SK-N-SH treated with all-trans-retinoic acid at 6 μM for 48 hours (cell line): ENCODE measurements around the gene NCBP2L.

Source experiments
- ATAC-seq: fragments of 200-7000 bp; cut with Tn5 transposase; 3 replicates; pipeline ENCODE4 v1.9.1; 2020; ENCODE audit warnings: mild to moderate bottlenecking, moderate library complexity
- ARNTL ChIP-seq: fragments of 450-650 bp; formaldehyde crosslinking; IDR thresholded peaks from 2 replicates; pipeline ENCODE4 v1.5.0; 2020; ENCODE audit warnings: low read depth, mild to moderate bottlenecking, moderate library complexity, borderline replicate concordance
- CSDC2 ChIP-seq: fragments of 250-450 bp; sonication (Bioruptor Pico); IDR thresholded peaks from 2 replicates; pipeline ENCODE4 v1.5.0; 2020; ENCODE audit warnings: mild to moderate bottlenecking, moderate library complexity
- ESRRG ChIP-seq: fragments of 250-450 bp; sonication (Bioruptor Pico); IDR thresholded peaks from 2 replicates; pipeline ENCODE4 v1.6.1; 2021; ENCODE audit warnings: mild to moderate bottlenecking
- GLIS3 ChIP-seq: fragments of 250-450 bp; sonication (Bioruptor Pico); IDR thresholded peaks from 2 replicates; pipeline ENCODE4 v1.5.0; 2020; ENCODE audit warnings: mild to moderate bottlenecking, moderate library complexity
- OSR1 ChIP-seq: fragments of 250-450 bp; sonication (Bioruptor Pico); IDR thresholded peaks from 2 replicates; pipeline ENCODE4 v1.8.0; 2022; ENCODE audit warnings: moderate library complexity, mild to moderate bottlenecking, inconsistent platforms
- PPARA ChIP-seq: fragments of 250-450 bp; sonication (Bioruptor Pico); IDR thresholded peaks from 2 replicates; pipeline ENCODE4 v1.5.0; 2020; ENCODE audit warnings: mild to moderate bottlenecking, borderline replicate concordance
- RARB ChIP-seq: fragments of 250-450 bp; sonication (Bioruptor Pico); IDR thresholded peaks from 2 replicates; pipeline ENCODE4 v1.8.0; 2021; ENCODE audit warnings: mild to moderate bottlenecking, moderate library complexity
- SNAI2 ChIP-seq: fragments of 250-450 bp; sonication (Bioruptor Pico); IDR thresholded peaks from 2 replicates; pipeline ENCODE4 v1.5.0; 2020; ENCODE audit warnings: mild to moderate bottlenecking, moderate library complexity
- TCF4 ChIP-seq: fragments of 250-450 bp; sonication (Bioruptor Pico); IDR thresholded peaks from 2 replicates; pipeline ENCODE4 v1.8.0; 2021; ENCODE audit warnings: mild to moderate bottlenecking, moderate library complexity, borderline replicate concordance
- TOX ChIP-seq: fragments of 250-450 bp; sonication (Bioruptor Pico); IDR thresholded peaks from 2 replicates; pipeline ENCODE4 v1.8.0; 2021; ENCODE audit warnings: mild to moderate bottlenecking, moderate library complexity, borderline replicate concordance
- ZC3H10 ChIP-seq: fragments of 250-450 bp; sonication (Bioruptor Pico); IDR thresholded peaks from 2 replicates; pipeline ENCODE4 v1.5.1; 2021; ENCODE audit warnings: mild to moderate bottlenecking, moderate library complexity
- ZFP3 ChIP-seq: fragments of 250-450 bp; sonication (Bioruptor Pico); IDR thresholded peaks from 2 replicates; pipeline ENCODE4 v1.5.0; 2020; ENCODE audit warnings: mild to moderate bottlenecking, moderate library complexity
- ZFP30 ChIP-seq: fragments of 450-650 bp; formaldehyde crosslinking; IDR thresholded peaks from 2 replicates; pipeline ENCODE4 v1.5.0; 2022; ENCODE audit warnings: mild to moderate bottlenecking, moderate library complexity
- ZNF565 ChIP-seq: fragments of 450-650 bp; formaldehyde crosslinking; conservative IDR thresholded peaks from 2 replicates; pipeline ENCODE4 v1.5.0; 2020; ENCODE audit warnings: low read depth, mild to moderate bottlenecking, moderate library complexity
- ZNF70 ChIP-seq: fragments of 450-650 bp; formaldehyde crosslinking; IDR thresholded peaks from 2 replicates; pipeline ENCODE4 v1.5.0; 2020; ENCODE audit warnings: mild to moderate bottlenecking, moderate library complexity
- ZNF8 ChIP-seq: fragments of 450-650 bp; formaldehyde crosslinking; IDR thresholded peaks from 2 replicates; pipeline ENCODE4 v1.5.0; 2020; ENCODE audit warnings: mild to moderate bottlenecking, moderate library complexity
- TF ChIP-seq, protein P1 (sequence below): fragments of 250-450 bp; sonication (Bioruptor Pico); IDR thresholded peaks from 2 replicates; pipeline ENCODE4 v1.8.0; 2021; ENCODE audit warnings: low read depth, mild to moderate bottlenecking, moderate library complexity, borderline replicate concordance
- TF ChIP-seq, protein P2 (sequence below): fragments of 250-450 bp; sonication (Bioruptor Pico); IDR thresholded peaks from 2 replicates; pipeline ENCODE4 v1.5.0; 2020; ENCODE audit warnings: mild to moderate bottlenecking, moderate library complexity
- TF ChIP-seq, protein P3 (sequence below): fragments of 250-450 bp; sonication (Bioruptor Pico); IDR thresholded peaks from 2 replicates; pipeline ENCODE4 v1.5.1; 2021; ENCODE audit warnings: mild to moderate bottlenecking, moderate library complexity
- TF ChIP-seq, protein P4 (sequence below): fragments of 250-450 bp; sonication (Bioruptor Pico); IDR thresholded peaks from 2 replicates; pipeline ENCODE4 v1.5.1; 2020; ENCODE audit warnings: low read depth, mild to moderate bottlenecking, moderate library complexity

The NCBP2L gene

DNA sequence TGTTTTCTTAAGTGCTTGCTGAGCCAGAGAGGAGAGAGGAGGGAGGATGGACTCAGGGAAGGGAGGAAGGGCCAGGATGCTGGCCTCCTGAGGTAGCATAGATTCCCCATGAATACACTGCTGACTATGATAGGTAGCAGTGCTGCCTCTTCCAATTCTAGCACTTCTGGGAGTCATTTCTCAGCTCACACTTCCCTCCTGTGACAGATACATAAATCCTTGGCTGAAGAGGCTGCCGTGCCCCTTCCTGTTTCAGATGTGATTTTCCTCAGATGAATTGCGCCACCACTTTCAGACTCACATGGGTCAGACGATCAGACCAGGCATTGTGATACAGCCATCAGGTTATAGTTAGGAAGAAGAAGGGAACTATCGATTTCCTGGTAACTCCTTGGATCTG is 24.3 kb upstream of the NCBP2L start:
- TF ChIP-seq, protein P1, sequence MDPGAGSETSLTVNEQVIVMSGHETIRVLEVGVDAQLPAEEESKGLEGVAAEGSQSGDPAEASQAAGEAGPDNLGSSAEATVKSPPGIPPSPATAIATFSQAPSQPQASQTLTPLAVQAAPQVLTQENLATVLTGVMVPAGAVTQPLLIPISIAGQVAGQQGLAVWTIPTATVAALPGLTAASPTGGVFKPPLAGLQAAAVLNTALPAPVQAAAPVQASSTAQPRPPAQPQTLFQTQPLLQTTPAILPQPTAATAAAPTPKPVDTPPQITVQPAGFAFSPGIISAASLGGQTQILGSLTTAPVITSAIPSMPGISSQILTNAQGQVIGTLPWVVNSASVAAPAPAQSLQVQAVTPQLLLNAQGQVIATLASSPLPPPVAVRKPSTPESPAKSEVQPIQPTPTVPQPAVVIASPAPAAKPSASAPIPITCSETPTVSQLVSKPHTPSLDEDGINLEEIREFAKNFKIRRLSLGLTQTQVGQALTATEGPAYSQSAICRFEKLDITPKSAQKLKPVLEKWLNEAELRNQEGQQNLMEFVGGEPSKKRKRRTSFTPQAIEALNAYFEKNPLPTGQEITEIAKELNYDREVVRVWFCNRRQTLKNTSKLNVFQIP (CRISPR knock-in tag) = no peak
- TF ChIP-seq, protein P2, sequence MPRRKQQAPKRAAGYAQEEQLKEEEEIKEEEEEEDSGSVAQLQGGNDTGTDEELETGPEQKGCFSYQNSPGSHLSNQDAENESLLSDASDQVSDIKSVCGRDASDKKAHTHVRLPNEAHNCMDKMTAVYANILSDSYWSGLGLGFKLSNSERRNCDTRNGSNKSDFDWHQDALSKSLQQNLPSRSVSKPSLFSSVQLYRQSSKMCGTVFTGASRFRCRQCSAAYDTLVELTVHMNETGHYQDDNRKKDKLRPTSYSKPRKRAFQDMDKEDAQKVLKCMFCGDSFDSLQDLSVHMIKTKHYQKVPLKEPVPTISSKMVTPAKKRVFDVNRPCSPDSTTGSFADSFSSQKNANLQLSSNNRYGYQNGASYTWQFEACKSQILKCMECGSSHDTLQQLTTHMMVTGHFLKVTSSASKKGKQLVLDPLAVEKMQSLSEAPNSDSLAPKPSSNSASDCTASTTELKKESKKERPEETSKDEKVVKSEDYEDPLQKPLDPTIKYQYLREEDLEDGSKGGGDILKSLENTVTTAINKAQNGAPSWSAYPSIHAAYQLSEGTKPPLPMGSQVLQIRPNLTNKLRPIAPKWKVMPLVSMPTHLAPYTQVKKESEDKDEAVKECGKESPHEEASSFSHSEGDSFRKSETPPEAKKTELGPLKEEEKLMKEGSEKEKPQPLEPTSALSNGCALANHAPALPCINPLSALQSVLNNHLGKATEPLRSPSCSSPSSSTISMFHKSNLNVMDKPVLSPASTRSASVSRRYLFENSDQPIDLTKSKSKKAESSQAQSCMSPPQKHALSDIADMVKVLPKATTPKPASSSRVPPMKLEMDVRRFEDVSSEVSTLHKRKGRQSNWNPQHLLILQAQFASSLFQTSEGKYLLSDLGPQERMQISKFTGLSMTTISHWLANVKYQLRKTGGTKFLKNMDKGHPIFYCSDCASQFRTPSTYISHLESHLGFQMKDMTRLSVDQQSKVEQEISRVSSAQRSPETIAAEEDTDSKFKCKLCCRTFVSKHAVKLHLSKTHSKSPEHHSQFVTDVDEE (CRISPR knock-in tag) = no peak
- TF ChIP-seq PPARA (CRISPR knock-in tag) = no peak
- no peak for TF ChIP-seq TOX (CRISPR knock-in tag)
- no peak for TF ChIP-seq TCF4 (CRISPR knock-in tag)
- no peak for TF ChIP-seq ARNTL (CRISPR knock-in tag)
- TF ChIP-seq ZNF565 = no peak
- no peak for TF ChIP-seq ZFP30 (CRISPR knock-in tag)
- TF ChIP-seq ZNF70 (CRISPR knock-in tag) = no peak
- no peak for TF ChIP-seq ZFP3 (CRISPR knock-in tag)
- TF ChIP-seq, protein P3, sequence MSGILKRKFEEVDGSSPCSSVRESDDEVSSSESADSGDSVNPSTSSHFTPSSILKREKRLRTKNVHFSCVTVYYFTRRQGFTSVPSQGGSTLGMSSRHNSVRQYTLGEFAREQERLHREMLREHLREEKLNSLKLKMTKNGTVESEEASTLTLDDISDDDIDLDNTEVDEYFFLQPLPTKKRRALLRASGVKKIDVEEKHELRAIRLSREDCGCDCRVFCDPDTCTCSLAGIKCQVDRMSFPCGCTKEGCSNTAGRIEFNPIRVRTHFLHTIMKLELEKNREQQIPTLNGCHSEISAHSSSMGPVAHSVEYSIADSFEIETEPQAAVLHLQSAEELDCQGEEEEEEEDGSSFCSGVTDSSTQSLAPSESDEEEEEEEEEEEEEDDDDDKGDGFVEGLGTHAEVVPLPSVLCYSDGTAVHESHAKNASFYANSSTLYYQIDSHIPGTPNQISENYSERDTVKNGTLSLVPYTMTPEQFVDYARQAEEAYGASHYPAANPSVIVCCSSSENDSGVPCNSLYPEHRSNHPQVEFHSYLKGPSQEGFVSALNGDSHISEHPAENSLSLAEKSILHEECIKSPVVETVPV (CRISPR knock-in tag) = no peak
- no peak for ATAC-seq

DNA sequence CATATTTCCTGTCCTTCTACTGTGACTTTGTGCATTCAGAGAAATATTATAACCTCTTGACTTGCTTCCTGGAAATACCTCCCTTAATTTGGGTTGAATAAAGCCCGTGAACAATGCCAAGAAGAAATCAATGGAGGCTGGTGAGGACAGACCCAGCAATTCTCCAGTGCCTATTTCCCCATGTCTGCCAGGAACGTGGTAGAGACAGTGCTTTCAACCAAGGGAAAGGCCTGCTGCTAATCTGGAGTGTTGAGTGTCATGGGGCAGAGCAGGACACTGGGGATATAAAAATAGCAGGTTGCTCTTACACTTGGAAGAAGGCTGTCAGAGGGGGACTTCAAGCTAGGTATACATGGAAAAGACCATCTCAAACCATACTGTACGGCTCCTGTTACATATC is 21.8 kb upstream of the NCBP2L start:
- TF ChIP-seq ESRRG (CRISPR knock-in tag) = no peak
- TF ChIP-seq TOX (CRISPR knock-in tag) = no peak
- no peak for TF ChIP-seq ZNF70 (CRISPR knock-in tag)
- TF ChIP-seq, protein P4, sequence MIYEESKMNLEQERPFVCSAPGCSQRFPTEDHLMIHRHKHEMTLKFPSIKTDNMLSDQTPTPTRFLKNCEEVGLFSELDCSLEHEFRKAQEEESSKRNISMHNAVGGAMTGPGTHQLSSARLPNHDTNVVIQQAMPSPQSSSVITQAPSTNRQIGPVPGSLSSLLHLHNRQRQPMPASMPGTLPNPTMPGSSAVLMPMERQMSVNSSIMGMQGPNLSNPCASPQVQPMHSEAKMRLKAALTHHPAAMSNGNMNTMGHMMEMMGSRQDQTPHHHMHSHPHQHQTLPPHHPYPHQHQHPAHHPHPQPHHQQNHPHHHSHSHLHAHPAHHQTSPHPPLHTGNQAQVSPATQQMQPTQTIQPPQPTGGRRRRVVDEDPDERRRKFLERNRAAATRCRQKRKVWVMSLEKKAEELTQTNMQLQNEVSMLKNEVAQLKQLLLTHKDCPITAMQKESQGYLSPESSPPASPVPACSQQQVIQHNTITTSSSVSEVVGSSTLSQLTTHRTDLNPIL (CRISPR knock-in tag) = no peak
- no peak for TF ChIP-seq OSR1 (CRISPR knock-in tag)
- TF ChIP-seq PPARA (CRISPR knock-in tag) = no peak
- no peak for TF ChIP-seq GLIS3 (CRISPR knock-in tag)
- TF ChIP-seq, all 23 proteins: peak for 0
- no peak for ATAC-seq

DNA sequence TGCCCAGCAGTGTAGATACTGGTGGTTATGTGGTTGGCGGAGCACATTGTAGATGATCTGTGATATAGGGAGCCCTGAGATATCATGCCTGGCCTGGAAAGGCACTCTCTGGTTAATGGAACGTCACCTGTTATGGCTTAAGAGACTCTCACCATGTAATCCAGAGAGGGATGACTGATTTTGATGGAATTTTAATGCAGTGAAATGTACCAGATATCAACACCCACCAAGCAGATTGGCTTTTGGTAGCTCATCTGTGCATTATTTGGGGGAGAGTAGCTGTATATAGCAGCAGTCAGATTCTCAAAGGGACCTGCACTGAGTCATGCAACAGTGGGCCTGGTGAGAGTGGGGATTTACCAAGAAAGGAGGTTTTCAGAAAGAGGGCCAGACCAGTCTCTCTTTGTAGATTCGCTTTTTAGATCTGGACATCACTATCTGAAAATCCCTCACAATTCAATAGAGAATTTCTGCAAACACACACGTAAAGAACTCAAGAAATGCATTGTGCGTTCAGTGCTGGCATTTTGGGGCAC is 19.2 kb upstream of the NCBP2L start:
- ATAC-seq = no peak
- TF ChIP-seq, protein P4 (CRISPR knock-in tag) = no peak
- no peak for TF ChIP-seq ESRRG (CRISPR knock-in tag)
- no peak for TF ChIP-seq GLIS3 (CRISPR knock-in tag)
- no peak for TF ChIP-seq RARB (CRISPR knock-in tag)
- TF ChIP-seq, protein P1 (CRISPR knock-in tag) = no peak
- TF ChIP-seq ZC3H10 = no peak
- TF ChIP-seq ZNF70 (CRISPR knock-in tag) = no peak
- no peak for TF ChIP-seq PPARA (CRISPR knock-in tag)
- TF ChIP-seq, protein P3 (CRISPR knock-in tag) = no peak
- TF ChIP-seq ARNTL (CRISPR knock-in tag) = no peak
- TF ChIP-seq SNAI2 (CRISPR knock-in tag) = no peak
- TF ChIP-seq ZNF8 (CRISPR knock-in tag) = no peak
- TF ChIP-seq, protein P2 (CRISPR knock-in tag) = no peak
- no peak for TF ChIP-seq ZNF565
- no peak for TF ChIP-seq TOX (CRISPR knock-in tag)
- TF ChIP-seq CSDC2 (CRISPR knock-in tag) = no peak
